ENCODE results near the gene D2HGDH.

GRCh38 chr2:241686324-241686649 is 48.1 kb upstream of the D2HGDH start:
- TF ChIP-seq, protein P1, sequence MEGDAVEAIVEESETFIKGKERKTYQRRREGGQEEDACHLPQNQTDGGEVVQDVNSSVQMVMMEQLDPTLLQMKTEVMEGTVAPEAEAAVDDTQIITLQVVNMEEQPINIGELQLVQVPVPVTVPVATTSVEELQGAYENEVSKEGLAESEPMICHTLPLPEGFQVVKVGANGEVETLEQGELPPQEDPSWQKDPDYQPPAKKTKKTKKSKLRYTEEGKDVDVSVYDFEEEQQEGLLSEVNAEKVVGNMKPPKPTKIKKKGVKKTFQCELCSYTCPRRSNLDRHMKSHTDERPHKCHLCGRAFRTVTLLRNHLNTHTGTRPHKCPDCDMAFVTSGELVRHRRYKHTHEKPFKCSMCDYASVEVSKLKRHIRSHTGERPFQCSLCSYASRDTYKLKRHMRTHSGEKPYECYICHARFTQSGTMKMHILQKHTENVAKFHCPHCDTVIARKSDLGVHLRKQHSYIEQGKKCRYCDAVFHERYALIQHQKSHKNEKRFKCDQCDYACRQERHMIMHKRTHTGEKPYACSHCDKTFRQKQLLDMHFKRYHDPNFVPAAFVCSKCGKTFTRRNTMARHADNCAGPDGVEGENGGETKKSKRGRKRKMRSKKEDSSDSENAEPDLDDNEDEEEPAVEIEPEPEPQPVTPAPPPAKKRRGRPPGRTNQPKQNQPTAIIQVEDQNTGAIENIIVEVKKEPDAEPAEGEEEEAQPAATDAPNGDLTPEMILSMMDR (IDR thresholded peaks at IDR 0.05) = peak in 1 of 6 experiments; percentile 2
- no peak for TF ChIP-seq POLR2A (IDR thresholded peaks at IDR 0.05)

Data from thyroid gland (tissue), 4 donors.